RWPE2 (cell line): ENCODE measurements around the gene APP.
A peak's percentile ranks its signal among the peaks of the same experiment; 100 is the strongest.

Source experiments
- ATAC-seq: fragments of 200-7000 bp; cut with Tn5 transposase; 3 replicates; pipeline ENCODE4 v1.9.1; 2021; ENCODE audit warnings: low read depth
- DNase-seq: peaks from one replicate; pipeline ENCODE4 v3.0.0-alpha.2; 2020; ENCODE audit warnings: low spot score
- H3K27ac ChIP-seq: fragments of 450-650 bp; 2 replicates; pipeline ENCODE4 v1.5.1; 2017; ENCODE audit warnings: mild to moderate bottlenecking; ENCODE audit not compliant: poor library complexity, severe bottlenecking
- H3K27me3 ChIP-seq: fragments of 250-450 bp; sonication (Bioruptor Pico); 2 replicates; pipeline ENCODE4 v1.5.1; 2021; ENCODE audit warnings: mild to moderate bottlenecking, moderate library complexity; ENCODE audit not compliant: insufficient read depth, poor library complexity, severe bottlenecking
- H3K36me3 ChIP-seq: fragments of 250-450 bp; sonication (Bioruptor Pico); 2 replicates; pipeline ENCODE4 v1.5.1; 2020; ENCODE audit warnings: low read depth, mild to moderate bottlenecking, moderate library complexity
- H3K4me1 ChIP-seq: fragments of 250-450 bp; sonication (Bioruptor Pico); 2 replicates; pipeline ENCODE4 v1.5.1; 2021; ENCODE audit warnings: mild to moderate bottlenecking, moderate library complexity; ENCODE audit not compliant: insufficient read depth, poor library complexity, severe bottlenecking
- H3K4me3 ChIP-seq: fragments of 250-450 bp; sonication (Bioruptor Pico); 2 replicates; pipeline ENCODE4 v1.5.1; 2021; ENCODE audit warnings: mild to moderate bottlenecking, moderate library complexity; ENCODE audit not compliant: severe bottlenecking
- H3K9me3 ChIP-seq: fragments of 250-450 bp; sonication (Bioruptor Pico); 2 replicates; pipeline ENCODE4 v1.5.1; 2021; ENCODE audit warnings: mild to moderate bottlenecking, moderate library complexity; ENCODE audit not compliant: severe bottlenecking
- CTCF ChIP-seq: fragments of 450-650 bp; IDR thresholded peaks from one replicate; pipeline ENCODE4 v1.5.1; 2017; ENCODE audit warnings: mild to moderate bottlenecking, moderate library complexity; ENCODE audit not compliant: poor library complexity, severe bottlenecking

APP gene

DNA sequence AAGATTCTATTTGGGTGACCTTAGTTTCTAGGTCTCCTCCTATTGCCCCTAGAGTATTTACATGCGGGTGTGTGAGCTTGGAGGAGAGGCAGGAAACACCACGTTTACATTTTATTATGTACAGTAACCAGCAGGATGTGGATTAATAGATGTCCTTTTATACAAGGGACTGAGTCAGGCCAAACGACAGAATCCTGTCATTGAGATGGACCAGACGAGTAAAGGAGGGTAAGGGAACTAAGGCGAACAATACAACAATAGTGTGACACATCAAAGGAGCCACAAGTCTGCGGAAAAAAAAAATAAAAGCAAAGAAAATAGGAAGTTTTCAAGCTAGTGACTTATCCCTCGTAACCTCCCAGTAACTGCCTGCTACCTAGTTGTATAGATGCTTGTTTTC is 284.7 kb downstream of the APP start:
- TF ChIP-seq CTCF = no peak
- Histone ChIP-seq H3K27ac (no peak overlapping the region), H3K36me3 (peaks cover 56% of the 10 kb centered on the region), H3K27me3 (no peaks in the 10 kb centered on the region), H3K4me3 (no peak overlapping the region), H3K9me3 (no peaks in the 10 kb centered on the region), H3K4me1 (no peaks in the 10 kb centered on the region)
- no peak for DNase-seq
- no peak for ATAC-seq

DNA sequence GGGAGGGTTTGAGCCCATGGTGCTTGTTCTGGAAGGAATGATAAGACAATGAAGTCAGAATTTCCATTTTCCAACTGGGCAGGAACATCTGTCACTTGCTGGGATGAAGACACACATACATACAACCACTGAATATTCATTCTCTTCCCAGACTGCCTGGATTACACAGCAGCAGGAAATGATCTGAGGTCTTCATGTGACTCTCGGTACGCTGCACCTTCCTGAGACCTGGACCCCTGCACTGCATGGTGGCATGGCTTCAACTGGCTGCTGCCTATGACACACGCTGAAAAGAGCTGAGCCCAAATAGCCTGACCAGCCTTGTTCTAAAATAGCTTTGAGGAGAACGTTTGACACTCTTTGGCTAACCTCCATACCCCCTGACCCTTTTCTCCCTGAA is 285.2 kb downstream of the APP start:
- Histone ChIP-seq H3K27me3 (no peaks in the 10 kb centered on the region), H3K4me3 (no peak overlapping the region), H3K27ac (no peak overlapping the region), H3K4me1 (no peaks in the 10 kb centered on the region), H3K36me3 (peaks cover 54% of the 10 kb centered on the region), H3K9me3 (no peaks in the 10 kb centered on the region)
- no peak for DNase-seq
- no peak for ATAC-seq
- no peak for TF ChIP-seq CTCF

DNA sequence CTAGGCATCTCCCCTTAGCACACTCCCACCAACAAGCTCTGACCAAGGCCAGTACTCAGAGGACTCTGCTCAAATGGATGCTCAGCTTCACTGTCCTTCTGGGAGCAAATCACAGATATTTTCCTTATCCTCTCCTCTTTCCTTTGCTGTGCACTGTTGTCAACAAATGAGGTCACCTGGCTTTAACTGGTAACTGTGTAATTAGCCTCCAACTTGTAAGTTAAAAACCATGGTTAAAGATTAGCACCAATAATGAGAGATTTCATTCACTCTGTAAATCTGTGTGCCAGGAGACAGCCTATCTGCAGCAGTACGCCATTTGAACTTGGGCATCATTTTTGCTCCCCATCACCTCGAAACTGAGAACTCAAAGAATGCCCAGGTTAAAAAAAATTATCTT is 286.3 kb downstream of the APP start:
- no peak for TF ChIP-seq CTCF
- H3K27me3 ChIP-seq = no peaks in the 10 kb centered on the region
- no peak for ATAC-seq
- H3K9me3 ChIP-seq = no peaks in the 10 kb centered on the region
- no peak for DNase-seq
- H3K27ac ChIP-seq = no peak overlapping the region
- no peak overlapping the region for H3K4me3 ChIP-seq
- peaks cover 49% of the 10 kb centered on the region for H3K36me3 ChIP-seq
- H3K4me1 ChIP-seq = no peaks in the 10 kb centered on the region

DNA sequence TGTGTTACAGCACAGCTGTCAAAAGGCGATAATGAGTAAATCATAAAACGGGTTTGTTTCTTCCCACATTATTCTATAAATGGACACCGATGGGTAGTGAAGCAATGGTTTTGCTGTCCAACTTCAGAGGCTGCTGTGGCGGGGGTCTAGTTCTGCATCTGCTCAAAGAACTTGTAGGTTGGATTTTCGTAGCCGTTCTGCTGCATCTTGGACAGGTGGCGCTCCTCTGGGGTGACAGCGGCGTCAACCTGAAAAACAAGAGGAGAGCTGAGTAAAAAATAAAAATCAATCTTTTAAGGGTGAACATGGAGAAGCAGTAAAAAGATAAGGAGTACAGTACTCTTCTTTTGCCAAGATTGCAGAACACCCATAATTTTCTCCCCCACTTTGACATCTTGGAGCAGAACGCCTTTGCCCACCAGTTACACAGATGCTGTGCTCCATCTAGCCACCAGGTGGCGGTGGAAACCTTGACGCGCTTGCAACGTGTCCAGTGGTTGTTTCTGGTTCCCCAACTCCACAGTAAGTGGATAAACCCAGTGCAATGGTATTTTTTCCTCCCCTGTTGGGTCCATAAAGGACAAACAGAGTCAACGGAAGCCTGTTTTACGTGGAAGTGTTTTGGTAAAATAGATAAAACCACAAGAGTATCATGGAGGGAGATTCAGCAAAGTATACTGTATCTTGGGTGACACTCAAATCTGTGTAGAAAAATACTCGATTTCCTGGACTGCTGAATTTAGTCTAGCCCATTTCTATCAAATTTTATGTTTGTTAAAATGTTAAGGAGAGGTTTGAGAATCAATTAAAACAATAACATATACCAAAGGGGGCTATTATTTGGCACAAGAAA is 288.8 kb downstream of the APP start:
- H3K27ac ChIP-seq = no peak overlapping the region
- no peaks in the 10 kb centered on the region for H3K4me1 ChIP-seq
- H3K9me3 ChIP-seq = no peaks in the 10 kb centered on the region
- no peaks in the 10 kb centered on the region for H3K27me3 ChIP-seq
- TF ChIP-seq CTCF = peak; percentile 92
- ATAC-seq (peak; percentile 70), DNase-seq (no peak)
- no peak overlapping the region for H3K4me3 ChIP-seq
- peaks cover 26% of the 10 kb centered on the region for H3K36me3 ChIP-seq

GRCh38 chr21:25879203-25879602 is 291.4 kb downstream of the APP start:
- Histone ChIP-seq H3K27ac (no peak overlapping the region), H3K4me1 (no peaks in the 10 kb centered on the region), H3K9me3 (no peaks in the 10 kb centered on the region), H3K36me3 (peaks cover 24% of the 10 kb centered on the region), H3K4me3 (no peak overlapping the region), H3K27me3 (no peaks in the 10 kb centered on the region)
- TF ChIP-seq CTCF = no peak
- ATAC-seq (no peak), DNase-seq (no peak)
